Fibroblast of upper back skin (primary cell): ENCODE results near the gene RGL2.
"Not testable (repeated sequence)": the region's sequence is repeated elsewhere in the genome, so short reads cannot be mapped to it uniquely, and the experiment has no call there.

Experiments used
- DNase-seq: peaks from one replicate; pipeline ENCODE4 v3.0.0-alpha.2; 2013

The RGL2 gene

GRCh38 chr6:33298773-33299236 is at the start of gene RGL2:
Gene RGL2, minus strand, starts transcription at chr6:33298942. Its CDS starts 332 bp downstream, at chr6:33298610.
- peak; percentile 57 for DNase-seq

GRCh38 chr6:33347816-33348215 is 49.1 kb upstream of the RGL2 start:
- no peak for DNase-seq

GRCh38 chr6:33346972-33347371 is 48.2 kb upstream of the RGL2 start:
- peak; percentile 5 for DNase-seq

GRCh38 chr6:33344701-33345697 is 46.3 kb upstream of the RGL2 start:
- peak; percentile 88 for DNase-seq

- no peak for DNase-seq
These were observed 45.3 kb upstream of the RGL2 start for GRCh38 chr6:33343953-33344611.

- not testable (repeated sequence) for DNase-seq
These were observed 44.8 kb upstream of the RGL2 start for GRCh38 chr6:33343606-33343952.

GRCh38 chr6:33339193-33339592 is 40.5 kb upstream of the RGL2 start:
- no peak for DNase-seq

GRCh38 chr6:33336495-33336894 is 37.8 kb upstream of the RGL2 start:
- DNase-seq = no peak

- no peak for DNase-seq
These were observed 37.2 kb upstream of the RGL2 start for GRCh38 chr6:33335916-33336315.

- DNase-seq = no peak
These were observed 34.9 kb upstream of the RGL2 start for GRCh38 chr6:33333666-33334065.

- DNase-seq = no peak
These were observed 32.0 kb upstream of the RGL2 start for GRCh38 chr6:33330736-33331135.

GRCh38 chr6:33329058-33329457 is 30.3 kb upstream of the RGL2 start:
- no peak for DNase-seq

GRCh38 chr6:33324125-33324524 is 25.4 kb upstream of the RGL2 start:
- DNase-seq = no peak

- no peak for DNase-seq
These were observed 24.8 kb upstream of the RGL2 start for GRCh38 chr6:33323623-33323948.

- no peak for DNase-seq
These were observed 22.5 kb upstream of the RGL2 start for GRCh38 chr6:33321227-33321626.

GRCh38 chr6:33320315-33321181 is 21.8 kb upstream of the RGL2 start:
- peak; percentile 77 for DNase-seq

GRCh38 chr6:33319939-33320314 is 21.2 kb upstream of the RGL2 start:
- DNase-seq = no peak

- DNase-seq = no peak
These were observed 19.8 kb upstream of the RGL2 start for GRCh38 chr6:33318426-33319073.

- DNase-seq = peak; percentile 99
These were observed 19.1 kb upstream of the RGL2 start, which contains the start of gene ZBTB22 for GRCh38 chr6:33317669-33318425. Gene ZBTB22, minus strand, starts transcription at chr6:33317744. Its CDS starts 828 bp downstream, at chr6:33316916.

- DNase-seq = no peak
These were observed 18.6 kb upstream of the RGL2 start for GRCh38 chr6:33317419-33317668.

GRCh38 chr6:33316603-33317418 is 18.1 kb upstream of the RGL2 start:
- no peak for DNase-seq
